GM23248 (cell line): ENCODE data around the gene BCAS4.

Experiments
- EZH2 ChIP-seq: fragments of 200-600 bp; sonication (generic); IDR thresholded peaks from 2 replicates; pipeline ENCODE4 v1.6.1; 2018; ENCODE audit warnings: antibody characterized with exemption, mild to moderate bottlenecking; ENCODE audit not compliant: insufficient read depth, poor library complexity, severe bottlenecking
- EZH2phosphoT487 ChIP-seq: fragments of 200-600 bp; sonication (generic); IDR thresholded peaks from 2 replicates; pipeline ENCODE4 v1.6.1; 2018; ENCODE audit warnings: antibody characterized with exemption, moderate library complexity, mild to moderate bottlenecking, low read depth; ENCODE audit not compliant: insufficient read depth

DNA sequence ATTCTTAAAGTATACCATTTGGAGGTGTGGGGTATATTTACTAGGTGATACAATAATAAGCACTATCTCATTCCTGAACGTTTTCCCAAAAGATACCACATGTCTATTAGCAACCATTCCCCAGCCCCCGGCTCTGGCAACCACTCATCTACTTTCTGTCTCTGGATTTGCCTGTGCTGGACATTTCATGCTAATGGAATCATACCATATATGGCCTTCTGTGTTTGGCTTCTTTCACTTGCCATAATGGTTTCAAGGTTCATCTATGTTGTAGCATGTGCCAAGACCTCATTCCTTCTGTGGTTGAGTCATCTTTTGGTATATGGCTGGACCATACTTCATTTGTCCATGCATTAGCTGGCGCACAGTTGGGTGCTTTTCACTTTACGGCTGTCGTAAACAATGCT is 39.7 kb downstream of the BCAS4 start:
- TF ChIP-seq EZH2 (no peak), EZH2phosphoT487 (no peak)
